HEK293 (cell line): ENCODE results near the gene PPP6R1.

ENCODE experiments used
- CTCF ChIA-PET: fragments of 350-600 bp; formaldehyde crosslinking; extraction: SDS; loops from one replicate; lab custom pipeline; 2021; ENCODE audit warnings: antibody characterized with exemption; lab: Yijun Ruan, JAX
- POLR2A ChIA-PET: fragments of 300-600 bp; formaldehyde crosslinking; extraction: SDS; loops from one replicate; lab custom pipeline; 2020; ENCODE audit warnings: antibody characterized with exemption, inconsistent platforms; lab: Yijun Ruan, JAX
- H3K27ac ChIP-seq: fragments of 200-500 bp; sonication (Bioruptor generic); 2 replicates; pipeline ENCODE4 v1.5.1; 2014; ENCODE audit warnings: low read depth, low read length, control low read depth, inconsistent platforms; ENCODE audit errors: extremely low read depth
- H3K36me3 ChIP-seq, 2 experiments: fragments of 200-500 bp in 1 of 2; sonication (Bioruptor generic) in 1 of 2; 1 replicate in 1 of 2; 2 replicates in 1 of 2; pipeline ENCODE4 v1.5.1; 2014 to 2017; ENCODE audit warnings: inconsistent platforms in 2 of 2, low read length in 2 of 2; ENCODE audit not compliant: control insufficient read depth in 2 of 2, insufficient read depth in 1 of 2
- H3K4me1 ChIP-seq: fragments of 200-500 bp; sonication (Bioruptor generic); 2 replicates; pipeline ENCODE4 v1.5.1; 2014; ENCODE audit warnings: mild to moderate bottlenecking, low read length, inconsistent platforms; ENCODE audit not compliant: control insufficient read depth, insufficient read depth
- H3K4me3 ChIP-seq: 2 replicates; pipeline ENCODE4 v1.5.1; 2011; ENCODE audit warnings: low read depth, mild to moderate bottlenecking, control low read depth, low read length, moderate library complexity
- H3K9me3 ChIP-seq: fragments of 200-500 bp; sonication (Bioruptor generic); 2 replicates; pipeline ENCODE4 v1.5.1; 2014; ENCODE audit warnings: low read depth, low read length, inconsistent platforms; ENCODE audit not compliant: control insufficient read depth, insufficient read depth
- KLF10 ChIP-seq: fragments of 450-650 bp; IDR thresholded peaks from 2 replicates; pipeline ENCODE4 v1.5.1; 2018; ENCODE audit warnings: missing biosample characterization, mild to moderate bottlenecking, missing genetic modification characterization
- RBAK ChIP-seq: fragments of 450-650 bp; formaldehyde crosslinking; IDR thresholded peaks from 2 replicates; pipeline ENCODE4 v1.5.1; 2016; ENCODE audit warnings: missing biosample characterization, missing genetic modification characterization
- SP3 ChIP-seq: fragments of 450-650 bp; formaldehyde crosslinking; IDR thresholded peaks from 2 replicates; pipeline ENCODE4 v1.5.1; 2016; ENCODE audit warnings: missing biosample characterization, missing genetic modification characterization
- SP7 ChIP-seq: fragments of 450-650 bp; formaldehyde crosslinking; IDR thresholded peaks from 2 replicates; pipeline ENCODE4 v1.5.1; 2016; ENCODE audit warnings: missing biosample characterization, missing genetic modification characterization
- ZBTB1 ChIP-seq: fragments of 450-650 bp; formaldehyde crosslinking; IDR thresholded peaks from 2 replicates; pipeline ENCODE4 v1.5.1; 2016; ENCODE audit warnings: missing biosample characterization, missing genetic modification characterization
- ZBTB17 ChIP-seq: fragments of 450-650 bp; formaldehyde crosslinking; IDR thresholded peaks from 2 replicates; pipeline ENCODE4 v1.5.1; 2016; ENCODE audit warnings: missing biosample characterization, missing genetic modification characterization
- ZBTB20 ChIP-seq: fragments of 450-650 bp; formaldehyde crosslinking; IDR thresholded peaks from 2 replicates; pipeline ENCODE4 v1.5.1; 2016; ENCODE audit warnings: missing biosample characterization, missing genetic modification characterization
- ZBTB7A ChIP-seq: fragments of 450-650 bp; formaldehyde crosslinking; IDR thresholded peaks from 2 replicates; pipeline ENCODE4 v1.5.1; 2016; ENCODE audit warnings: low read depth, missing biosample characterization, missing genetic modification characterization
- ZEB2 ChIP-seq: fragments of 450-650 bp; formaldehyde crosslinking; IDR thresholded peaks from 2 replicates; pipeline ENCODE4 v1.5.1; 2016; ENCODE audit warnings: missing biosample characterization, missing genetic modification characterization
- ZFP69B ChIP-seq: fragments of 450-650 bp; formaldehyde crosslinking; IDR thresholded peaks from 2 replicates; pipeline ENCODE4 v1.5.1; 2016; ENCODE audit warnings: missing biosample characterization, missing genetic modification characterization
- ZNF133 ChIP-seq: fragments of 450-650 bp; formaldehyde crosslinking; IDR thresholded peaks from 2 replicates; pipeline ENCODE4 v1.5.1; 2016; ENCODE audit warnings: missing biosample characterization, missing genetic modification characterization
- ZNF148 ChIP-seq: fragments of 450-650 bp; formaldehyde crosslinking; IDR thresholded peaks from 2 replicates; pipeline ENCODE4 v1.5.0; 2017; ENCODE audit warnings: missing biosample characterization, missing genetic modification characterization, borderline replicate concordance
- ZNF274 ChIP-seq, 2 experiments: fragments of 200-500 bp in 1 of 2; fragments of 450-650 bp in 1 of 2; sonication (Bioruptor generic) in 1 of 2; formaldehyde crosslinking in 1 of 2; IDR thresholded peaks; 2 replicates each; pipeline versions ENCODE4 v1.5.1 to v1.6.1; 2014 to 2016; ENCODE audit warnings: borderline replicate concordance in 1 of 2, inconsistent platforms in 1 of 2, low read length in 1 of 2, missing biosample characterization in 1 of 2, missing genetic modification characterization in 1 of 2
- ZNF335 ChIP-seq: fragments of 450-650 bp; formaldehyde crosslinking; conservative IDR thresholded peaks from 2 replicates; pipeline ENCODE4 v1.5.1; 2016; ENCODE audit warnings: missing biosample characterization, missing genetic modification characterization
- ZNF48 ChIP-seq: fragments of 450-650 bp; formaldehyde crosslinking; IDR thresholded peaks from 2 replicates; pipeline ENCODE4 v1.5.1; 2016; ENCODE audit warnings: missing biosample characterization, missing genetic modification characterization
- ZNF626 ChIP-seq: fragments of 450-650 bp; sonication (Bioruptor Pico); formaldehyde crosslinking; IDR thresholded peaks from 2 replicates; pipeline ENCODE4 v1.5.1; 2018; ENCODE audit warnings: missing biosample characterization, missing genetic modification characterization, inconsistent platforms
- ZNF701 ChIP-seq: fragments of 450-650 bp; formaldehyde crosslinking; IDR thresholded peaks from 2 replicates; pipeline ENCODE4 v1.5.1; 2016; ENCODE audit warnings: missing biosample characterization, missing genetic modification characterization
- ZNF707 ChIP-seq: fragments of 450-650 bp; formaldehyde crosslinking; IDR thresholded peaks from 2 replicates; pipeline ENCODE4 v1.5.1; 2016; ENCODE audit warnings: missing biosample characterization, missing genetic modification characterization
- TF ChIP-seq, protein P1 (sequence below): fragments of 450-650 bp; formaldehyde crosslinking; IDR thresholded peaks from 2 replicates; pipeline ENCODE4 v1.5.1; 2016; ENCODE audit warnings: missing biosample characterization, missing genetic modification characterization
- TF ChIP-seq, protein P2 (sequence below): fragments of 450-650 bp; formaldehyde crosslinking; IDR thresholded peaks from 2 replicates; pipeline ENCODE4 v1.5.1; 2016; ENCODE audit warnings: missing biosample characterization, missing genetic modification characterization, borderline replicate concordance

Gene PPP6R1

GRCh38 chr19:55220525-55220924 is 38.3 kb downstream of the PPP6R1 start:
- no peaks in the 10 kb centered on the region for H3K9me3 ChIP-seq
- POLR2A ChIA-PET = no interaction called here
- peaks cover 10% of the 10 kb centered on the region for H3K4me1 ChIP-seq
- no peak overlapping the region for H3K4me3 ChIP-seq
- TF ChIP-seq ZBTB17 (tag by site-specific recombination) = no peak
- TF ChIP-seq, protein P1, sequence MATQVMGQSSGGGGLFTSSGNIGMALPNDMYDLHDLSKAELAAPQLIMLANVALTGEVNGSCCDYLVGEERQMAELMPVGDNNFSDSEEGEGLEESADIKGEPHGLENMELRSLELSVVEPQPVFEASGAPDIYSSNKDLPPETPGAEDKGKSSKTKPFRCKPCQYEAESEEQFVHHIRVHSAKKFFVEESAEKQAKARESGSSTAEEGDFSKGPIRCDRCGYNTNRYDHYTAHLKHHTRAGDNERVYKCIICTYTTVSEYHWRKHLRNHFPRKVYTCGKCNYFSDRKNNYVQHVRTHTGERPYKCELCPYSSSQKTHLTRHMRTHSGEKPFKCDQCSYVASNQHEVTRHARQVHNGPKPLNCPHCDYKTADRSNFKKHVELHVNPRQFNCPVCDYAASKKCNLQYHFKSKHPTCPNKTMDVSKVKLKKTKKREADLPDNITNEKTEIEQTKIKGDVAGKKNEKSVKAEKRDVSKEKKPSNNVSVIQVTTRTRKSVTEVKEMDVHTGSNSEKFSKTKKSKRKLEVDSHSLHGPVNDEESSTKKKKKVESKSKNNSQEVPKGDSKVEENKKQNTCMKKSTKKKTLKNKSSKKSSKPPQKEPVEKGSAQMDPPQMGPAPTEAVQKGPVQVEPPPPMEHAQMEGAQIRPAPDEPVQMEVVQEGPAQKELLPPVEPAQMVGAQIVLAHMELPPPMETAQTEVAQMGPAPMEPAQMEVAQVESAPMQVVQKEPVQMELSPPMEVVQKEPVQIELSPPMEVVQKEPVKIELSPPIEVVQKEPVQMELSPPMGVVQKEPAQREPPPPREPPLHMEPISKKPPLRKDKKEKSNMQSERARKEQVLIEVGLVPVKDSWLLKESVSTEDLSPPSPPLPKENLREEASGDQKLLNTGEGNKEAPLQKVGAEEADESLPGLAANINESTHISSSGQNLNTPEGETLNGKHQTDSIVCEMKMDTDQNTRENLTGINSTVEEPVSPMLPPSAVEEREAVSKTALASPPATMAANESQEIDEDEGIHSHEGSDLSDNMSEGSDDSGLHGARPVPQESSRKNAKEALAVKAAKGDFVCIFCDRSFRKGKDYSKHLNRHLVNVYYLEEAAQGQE (tag by site-specific recombination) = peak; percentile 93
- peaks cover 0 to 5% of the 10 kb centered on the region in 2 experiments; a peak in 1 of 3 replicates for H3K36me3 ChIP-seq
- CTCF ChIA-PET = interaction anchor here (0.6 to 1.1 kb wide), 3 partner anchors 10 to 198 kb away, joined by 3 to 5 read pairs (median 5); no protein-coding TSS in a partner anchor
- no peak overlapping the region for H3K27ac ChIP-seq

DNA sequence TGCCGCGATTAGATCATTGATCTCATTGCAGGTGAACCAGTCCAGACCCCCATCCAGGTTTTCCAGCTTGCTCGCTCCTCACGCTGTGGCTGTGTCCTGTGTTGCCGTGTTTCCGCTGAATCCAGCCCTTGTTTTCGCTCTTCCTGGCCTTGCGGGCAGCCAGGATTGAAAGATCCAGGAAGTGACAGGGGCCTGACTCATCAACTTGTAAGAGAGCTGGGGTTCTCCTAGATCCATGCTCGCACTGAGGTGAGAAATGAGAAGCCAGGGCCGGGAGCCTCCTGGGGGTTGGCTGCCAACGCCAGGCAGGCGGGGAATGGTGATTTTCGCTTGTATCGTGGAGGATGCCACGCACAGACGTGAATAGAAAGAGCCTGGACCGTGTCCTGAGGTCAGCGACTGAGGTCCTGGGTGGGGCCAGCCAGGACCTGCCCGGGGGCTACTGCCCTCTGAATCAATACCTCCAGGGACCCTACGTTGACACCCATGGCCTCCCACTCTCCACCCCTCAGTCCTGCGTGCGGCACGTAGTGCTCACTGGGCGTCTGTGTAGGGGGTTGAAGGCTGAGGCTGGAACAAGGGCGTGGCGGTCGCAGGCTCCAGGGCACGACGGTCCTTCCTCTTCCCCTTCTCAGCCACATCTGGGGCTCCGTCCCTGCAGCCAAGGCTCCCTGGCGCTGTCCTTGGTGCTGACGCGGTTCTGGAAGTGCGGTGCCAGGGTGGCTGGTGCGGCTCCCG is 42.2 kb downstream of the PPP6R1 start:
- Histone ChIP-seq H3K4me1 (peaks cover 10% of the 10 kb centered on the region), H3K9me3 (no peaks in the 10 kb centered on the region; the same call in 1 of the 2 replicates), H3K36me3 (no peaks in the 10 kb centered on the region), H3K4me3 (peak overlapping the region; percentile 72), H3K27ac (peak overlapping the region; percentile 67)
- ChIA-PET POLR2A (interaction anchor here (0.5 to 2.5 kb wide), 8 partner anchors 10 to 191 kb away, joined by 3 to 39 read pairs (median 5); partner anchors contain the start of genes PPP1R12C, PPP6R1 and UBE2S), CTCF (interaction anchor here (0.5 to 2.2 kb wide), 6 partner anchors 13 to 251 kb away, joined by 3 to 6 read pairs (median 3); no protein-coding TSS in a partner anchor)
- TF ChIP-seq ZNF133 (no peak; the same call in 1 of the 2 replicates), ZNF274 (IDR thresholded peaks at IDR 0.05; ENCODE audit: low read length) (no peak), ZNF274 (tag by site-specific recombination; IDR thresholded peaks at IDR 0.05; ENCODE audit: borderline replicate concordance) (no peak), ZBTB20 (peak; percentile 94), SP3 (peak; percentile 82), ZNF701 (no peak), ZNF48 (no peak), ZBTB1 (no peak), ZNF148 (tag by site-specific recombination) (peak; percentile 93), KLF10 (peak; percentile 66), ZFP69B (tag by site-specific recombination) (peak; percentile 91), ZNF626 (tag by site-specific recombination) (no peak), ZEB2 (tag by site-specific recombination) (peak; percentile 93), SP7 (tag by site-specific recombination) (peak; percentile 93), ZNF707 (no peak), RBAK (tag by site-specific recombination) (peak; percentile 7; the same call in 1 of the 2 replicates), ZBTB7A (tag by site-specific recombination) (peak; percentile 82), ZNF335 (peak; percentile 73)
- TF ChIP-seq, protein P2, sequence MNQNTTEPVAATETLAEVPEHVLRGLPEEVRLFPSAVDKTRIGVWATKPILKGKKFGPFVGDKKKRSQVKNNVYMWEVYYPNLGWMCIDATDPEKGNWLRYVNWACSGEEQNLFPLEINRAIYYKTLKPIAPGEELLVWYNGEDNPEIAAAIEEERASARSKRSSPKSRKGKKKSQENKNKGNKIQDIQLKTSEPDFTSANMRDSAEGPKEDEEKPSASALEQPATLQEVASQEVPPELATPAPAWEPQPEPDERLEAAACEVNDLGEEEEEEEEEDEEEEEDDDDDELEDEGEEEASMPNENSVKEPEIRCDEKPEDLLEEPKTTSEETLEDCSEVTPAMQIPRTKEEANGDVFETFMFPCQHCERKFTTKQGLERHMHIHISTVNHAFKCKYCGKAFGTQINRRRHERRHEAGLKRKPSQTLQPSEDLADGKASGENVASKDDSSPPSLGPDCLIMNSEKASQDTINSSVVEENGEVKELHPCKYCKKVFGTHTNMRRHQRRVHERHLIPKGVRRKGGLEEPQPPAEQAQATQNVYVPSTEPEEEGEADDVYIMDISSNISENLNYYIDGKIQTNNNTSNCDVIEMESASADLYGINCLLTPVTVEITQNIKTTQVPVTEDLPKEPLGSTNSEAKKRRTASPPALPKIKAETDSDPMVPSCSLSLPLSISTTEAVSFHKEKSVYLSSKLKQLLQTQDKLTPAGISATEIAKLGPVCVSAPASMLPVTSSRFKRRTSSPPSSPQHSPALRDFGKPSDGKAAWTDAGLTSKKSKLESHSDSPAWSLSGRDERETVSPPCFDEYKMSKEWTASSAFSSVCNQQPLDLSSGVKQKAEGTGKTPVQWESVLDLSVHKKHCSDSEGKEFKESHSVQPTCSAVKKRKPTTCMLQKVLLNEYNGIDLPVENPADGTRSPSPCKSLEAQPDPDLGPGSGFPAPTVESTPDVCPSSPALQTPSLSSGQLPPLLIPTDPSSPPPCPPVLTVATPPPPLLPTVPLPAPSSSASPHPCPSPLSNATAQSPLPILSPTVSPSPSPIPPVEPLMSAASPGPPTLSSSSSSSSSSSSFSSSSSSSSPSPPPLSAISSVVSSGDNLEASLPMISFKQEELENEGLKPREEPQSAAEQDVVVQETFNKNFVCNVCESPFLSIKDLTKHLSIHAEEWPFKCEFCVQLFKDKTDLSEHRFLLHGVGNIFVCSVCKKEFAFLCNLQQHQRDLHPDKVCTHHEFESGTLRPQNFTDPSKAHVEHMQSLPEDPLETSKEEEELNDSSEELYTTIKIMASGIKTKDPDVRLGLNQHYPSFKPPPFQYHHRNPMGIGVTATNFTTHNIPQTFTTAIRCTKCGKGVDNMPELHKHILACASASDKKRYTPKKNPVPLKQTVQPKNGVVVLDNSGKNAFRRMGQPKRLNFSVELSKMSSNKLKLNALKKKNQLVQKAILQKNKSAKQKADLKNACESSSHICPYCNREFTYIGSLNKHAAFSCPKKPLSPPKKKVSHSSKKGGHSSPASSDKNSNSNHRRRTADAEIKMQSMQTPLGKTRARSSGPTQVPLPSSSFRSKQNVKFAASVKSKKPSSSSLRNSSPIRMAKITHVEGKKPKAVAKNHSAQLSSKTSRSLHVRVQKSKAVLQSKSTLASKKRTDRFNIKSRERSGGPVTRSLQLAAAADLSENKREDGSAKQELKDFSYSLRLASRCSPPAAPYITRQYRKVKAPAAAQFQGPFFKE (tag by site-specific recombination) = no peak
